Vagina (tissue), 2 donors: ENCODE measurements around the gene CALN1.

Experiments
- POLR2A ChIP-seq, 2 donors: fragments of 450-650 bp; IDR thresholded peaks; one replicate each; pipeline ENCODE4 v1.6.1; 2017; ENCODE audit warnings: antibody characterized with exemption in 2 of 2, mild to moderate bottlenecking in 2 of 2, moderate library complexity in 2 of 2
- POLR2AphosphoS5 ChIP-seq, 2 donors: sonication (generic); formaldehyde crosslinking; IDR thresholded peaks; one replicate each; pipeline ENCODE4 v1.9.0; 2017; ENCODE audit warnings: antibody characterized with exemption in 2 of 2, mild to moderate bottlenecking in 2 of 2, low read depth in 1 of 2; ENCODE audit not compliant: insufficient read depth in 1 of 2
- TF ChIP-seq, protein P1 (sequence below), 3 experiments: fragments of 450-650 bp in 2 of 3; fragments of 200-600 bp in 1 of 3; sonication (generic) in 1 of 3; IDR thresholded peaks; one replicate each; pipeline ENCODE4 v1.5.1; 2017 to 2019; ENCODE audit warnings: antibody characterized with exemption in 3 of 3, mild to moderate bottlenecking in 2 of 3, moderate library complexity in 2 of 3

DNA sequence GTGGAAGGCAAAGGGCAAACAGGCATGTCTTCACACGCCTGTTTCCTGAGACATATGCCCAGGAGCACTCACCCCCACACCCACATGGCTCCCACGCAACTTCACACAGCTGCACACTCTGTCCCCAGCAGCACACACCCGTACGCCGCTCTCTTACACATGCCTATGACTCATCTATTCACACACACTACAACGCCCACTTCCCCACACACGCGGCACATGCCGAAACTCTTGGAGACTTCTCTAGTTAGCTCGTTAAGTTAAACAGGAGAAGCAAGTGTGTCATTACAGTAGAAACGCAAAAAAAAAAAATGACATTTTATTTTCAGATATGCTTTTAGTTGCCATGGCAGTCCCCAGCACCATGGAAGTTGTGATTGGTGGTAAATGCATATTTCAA, 6.7 kb downstream of the CALN1 start:
- TF ChIP-seq, protein P1, sequence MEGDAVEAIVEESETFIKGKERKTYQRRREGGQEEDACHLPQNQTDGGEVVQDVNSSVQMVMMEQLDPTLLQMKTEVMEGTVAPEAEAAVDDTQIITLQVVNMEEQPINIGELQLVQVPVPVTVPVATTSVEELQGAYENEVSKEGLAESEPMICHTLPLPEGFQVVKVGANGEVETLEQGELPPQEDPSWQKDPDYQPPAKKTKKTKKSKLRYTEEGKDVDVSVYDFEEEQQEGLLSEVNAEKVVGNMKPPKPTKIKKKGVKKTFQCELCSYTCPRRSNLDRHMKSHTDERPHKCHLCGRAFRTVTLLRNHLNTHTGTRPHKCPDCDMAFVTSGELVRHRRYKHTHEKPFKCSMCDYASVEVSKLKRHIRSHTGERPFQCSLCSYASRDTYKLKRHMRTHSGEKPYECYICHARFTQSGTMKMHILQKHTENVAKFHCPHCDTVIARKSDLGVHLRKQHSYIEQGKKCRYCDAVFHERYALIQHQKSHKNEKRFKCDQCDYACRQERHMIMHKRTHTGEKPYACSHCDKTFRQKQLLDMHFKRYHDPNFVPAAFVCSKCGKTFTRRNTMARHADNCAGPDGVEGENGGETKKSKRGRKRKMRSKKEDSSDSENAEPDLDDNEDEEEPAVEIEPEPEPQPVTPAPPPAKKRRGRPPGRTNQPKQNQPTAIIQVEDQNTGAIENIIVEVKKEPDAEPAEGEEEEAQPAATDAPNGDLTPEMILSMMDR (IDR thresholded peaks at IDR 0.05), result no peak
- TF ChIP-seq POLR2A (IDR thresholded peaks at IDR 0.05), result no peak
- TF ChIP-seq POLR2AphosphoS5 (IDR thresholded peaks at IDR 0.05; ENCODE audit: insufficient read depth in 1 of 2, low read depth in 1 of 2), result peak in 1 of 2 donors; percentile 76
